Pancreas (tissue), 10 donors: Measurements from ENCODE around the gene FAM20C. TPM values are rescaled to one million over a fixed set of nuclear protein-coding genes. Genes with fewer than 3 reads are reported as not detected.

Experiments used
- ATAC-seq, 4 donors: fragments of 200-7000 bp; cut with Tn5 transposase; one replicate each; pipeline versions ENCODE4 v1.8.0 to v1.9.1; 2020; ENCODE audit warnings: mild to moderate bottlenecking in 4 of 4, moderate library complexity in 4 of 4
- DNase-seq, 6 donors: peaks; one replicate each; pipeline ENCODE4 v3.0.0-alpha.2; 2020
- FAIRE-seq: peaks from 2 replicates; lab custom pipeline; 2012; peaks lifted over from hg19 to GRCh38; lab: Jason Lieb, UNC
- H3K27ac ChIP-seq, 4 donors: fragments of 200-600 bp; sonication (generic); 1 replicate in 3 of 4; 2 replicates in 1 of 4; pipeline versions ENCODE4 v1.5.0 to v1.8.0; 2020
- H3K27me3 ChIP-seq, 4 donors: fragments of 200-600 bp; one replicate each; pipeline ENCODE4 v1.8.0; 2021
- H3K36me3 ChIP-seq, 3 donors: fragments of 200-600 bp; sonication (generic) in 1 of 3; one replicate each; pipeline versions ENCODE4 v1.5.0 to v1.8.0; 2020 to 2021
- H3K4me1 ChIP-seq, 3 donors: fragments of 200-600 bp; one replicate each; pipeline ENCODE4 v1.8.0; 2021
- H3K4me3 ChIP-seq, 4 donors: fragments of 200-600 bp; sonication (generic) in 2 of 4; one replicate each; pipeline versions ENCODE4 v1.5.0 to v1.8.0; 2020 to 2021
- H3K9me3 ChIP-seq, 4 donors: fragments of 200-600 bp; one replicate each; pipeline ENCODE4 v1.8.0; 2021
- WGBS, 2 donors: extraction: QIAGEN DNeasy Blood & Tissue Kit; methylation state at CpG; one replicate each; pipeline ENCODE4 v1.1.7; 2013; 5-methylcytosine and 5-hydroxymethylcytosine counted together
- intact Hi-C, 3 donors: fragments of 100-400 bp; cut with DNase I; formaldehyde crosslinking; loops; one replicate each; pipeline versions ENCODE4 v1.11.1 to v1.14.2; 2022
- polyA plus RNA-seq, 2 donors: library from polyadenylated mRNA; stranded (reverse); fragments of 200-250 nt; gene quantifications; one replicate each; pipeline ENCODE4 v1.2.3, GENCODE V29; 2013
- total RNA-seq, 6 donors: library from RNA; stranded (reverse); fragmentation: NEBNext Ultra II Directional in 4 of 6; extraction: Animal tissue kit (Norgen Biotek cat#: 25700) in 4 of 6; gene quantifications; one replicate each; pipeline versions ENCODE4 v1.2.1 to v1.2.4, GENCODE V29; 2021 to 2023
- TF ChIP-seq, protein P1 (sequence below), 4 donors: fragments of 200-600 bp; sonication (generic) in 3 of 4; IDR thresholded peaks; one replicate each; pipeline versions ENCODE4 v1.5.0 to v1.8.0; 2021; ENCODE audit warnings: antibody characterized with exemption in 4 of 4
- donor health status: healthy with polysubstance abuse.
- donor health status: DM: no; HTN: no; CAD: no; lungs with moderate emphysema.
- donor health status: DM: no; HTN: no; CAD: no.
- donor health status: control.
- donor health status: control.
- donor health status: Bipolar disorder and iron deficiency.
- donor health status: DM: yes; HTN: yes; CAD: no.
- donor health status: DM: no; HTN: no; CAD: no.
- donor health status: DM: no; HTN: no; CAD: no.
- donor health status: DM: yes; HTN: yes; CAD: no.

FAM20C gene
- total and polyA plus RNA-seq, 8 donors, result 8.9 to 43.1 (median 13.4) TPM

DNA sequence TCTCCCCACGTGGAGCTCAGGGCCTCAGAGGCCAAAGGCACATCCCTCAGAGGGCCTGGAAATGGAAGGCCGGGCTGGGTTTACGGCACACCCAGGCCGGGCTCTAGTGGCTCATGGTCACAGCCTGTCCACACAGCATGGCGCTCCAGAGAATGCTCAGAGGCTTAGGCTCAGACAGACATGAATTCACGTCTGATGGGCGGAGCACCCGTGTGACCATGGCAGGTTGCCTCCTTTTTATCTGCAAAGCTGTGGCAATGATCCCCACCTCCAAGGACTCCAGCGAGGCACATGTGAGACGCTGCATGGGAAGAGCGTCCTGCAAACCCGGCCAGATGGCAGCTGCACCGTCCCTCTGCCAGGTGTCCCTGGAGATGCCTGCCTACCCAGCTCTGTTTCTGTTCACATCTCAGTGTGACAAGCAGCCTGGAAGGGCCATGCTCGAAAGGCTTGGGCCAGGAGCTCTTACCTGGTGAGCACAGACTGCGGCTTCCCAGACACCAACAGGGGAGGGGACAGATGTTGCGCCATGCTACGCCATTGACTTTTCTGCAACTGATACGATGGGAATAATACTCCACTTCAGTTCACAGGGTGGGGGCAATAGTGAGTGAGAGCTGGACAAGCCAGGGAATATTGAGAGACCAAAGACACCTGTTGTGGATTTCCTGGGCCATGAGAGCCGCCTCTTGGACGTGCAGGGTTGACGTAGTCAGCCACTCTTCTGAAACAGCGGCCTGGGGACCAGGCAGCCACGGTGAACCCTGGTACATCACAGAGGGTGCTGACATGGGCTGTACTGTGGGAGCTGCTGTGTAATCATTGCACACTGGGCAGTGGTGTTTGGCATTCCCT lies 34.4 kb upstream of the FAM20C start:
- TF ChIP-seq, protein P1, sequence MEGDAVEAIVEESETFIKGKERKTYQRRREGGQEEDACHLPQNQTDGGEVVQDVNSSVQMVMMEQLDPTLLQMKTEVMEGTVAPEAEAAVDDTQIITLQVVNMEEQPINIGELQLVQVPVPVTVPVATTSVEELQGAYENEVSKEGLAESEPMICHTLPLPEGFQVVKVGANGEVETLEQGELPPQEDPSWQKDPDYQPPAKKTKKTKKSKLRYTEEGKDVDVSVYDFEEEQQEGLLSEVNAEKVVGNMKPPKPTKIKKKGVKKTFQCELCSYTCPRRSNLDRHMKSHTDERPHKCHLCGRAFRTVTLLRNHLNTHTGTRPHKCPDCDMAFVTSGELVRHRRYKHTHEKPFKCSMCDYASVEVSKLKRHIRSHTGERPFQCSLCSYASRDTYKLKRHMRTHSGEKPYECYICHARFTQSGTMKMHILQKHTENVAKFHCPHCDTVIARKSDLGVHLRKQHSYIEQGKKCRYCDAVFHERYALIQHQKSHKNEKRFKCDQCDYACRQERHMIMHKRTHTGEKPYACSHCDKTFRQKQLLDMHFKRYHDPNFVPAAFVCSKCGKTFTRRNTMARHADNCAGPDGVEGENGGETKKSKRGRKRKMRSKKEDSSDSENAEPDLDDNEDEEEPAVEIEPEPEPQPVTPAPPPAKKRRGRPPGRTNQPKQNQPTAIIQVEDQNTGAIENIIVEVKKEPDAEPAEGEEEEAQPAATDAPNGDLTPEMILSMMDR (IDR thresholded peaks at IDR 0.05), result no peak
- intact Hi-C loops, result no loop called here
- H3K27me3 ChIP-seq, result no peaks in the 10 kb centered on the region
- no peaks in the 10 kb centered on the region for H3K36me3 ChIP-seq
- ATAC-seq, result peak in 3 of 4 donors; percentile 41 to 59 (median 56)
- WGBS, 2 donors, result 56 to 89% methylated on average over 23 of the region's 23 CpGs
- FAIRE-seq, result no peak
- no peak overlapping the region for H3K27ac ChIP-seq
- no peak overlapping the region for H3K4me3 ChIP-seq
- peak in 4 of 6 donors; percentile 33 to 56 (median 48) for DNase-seq
- no peaks in the 10 kb centered on the region for H3K9me3 ChIP-seq
- H3K4me1 ChIP-seq, result no peaks in the 10 kb centered on the region

DNA sequence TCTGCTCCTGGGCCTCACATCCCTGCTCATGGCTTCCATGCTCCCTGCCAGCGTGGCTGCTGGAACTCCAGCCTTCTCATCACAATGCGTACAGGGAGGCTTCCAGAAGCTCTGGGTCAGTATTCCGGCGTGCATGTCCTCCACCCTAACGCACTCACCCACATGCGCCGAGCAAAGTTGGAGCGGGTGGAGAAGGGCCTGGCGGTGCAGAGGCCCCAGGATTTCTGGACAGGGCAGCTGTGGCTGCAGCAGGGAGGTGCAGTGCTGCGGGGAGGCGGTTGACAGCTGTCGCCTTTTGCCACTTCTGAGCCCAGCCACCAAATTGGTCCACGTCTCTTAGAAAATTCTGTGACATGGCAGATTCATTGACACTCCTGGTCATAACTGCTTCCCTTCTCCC lies 33.6 kb upstream of the FAM20C start:
- Histone ChIP-seq H3K4me3 (no peak overlapping the region), H3K36me3 (no peaks in the 10 kb centered on the region), H3K4me1 (no peaks in the 10 kb centered on the region), H3K9me3 (no peaks in the 10 kb centered on the region), H3K27me3 (no peaks in the 10 kb centered on the region), H3K27ac (no peak overlapping the region)
- TF ChIP-seq, protein P1 (IDR thresholded peaks at IDR 0.05), result no peak
- no peak for FAIRE-seq
- 94 to 98% methylated on average over 13 of the region's 13 CpGs for WGBS, 2 donors
- peak in 1 of 6 donors; percentile 34 for DNase-seq
- ATAC-seq, result no peak
- intact Hi-C loops, result no loop called here

DNA sequence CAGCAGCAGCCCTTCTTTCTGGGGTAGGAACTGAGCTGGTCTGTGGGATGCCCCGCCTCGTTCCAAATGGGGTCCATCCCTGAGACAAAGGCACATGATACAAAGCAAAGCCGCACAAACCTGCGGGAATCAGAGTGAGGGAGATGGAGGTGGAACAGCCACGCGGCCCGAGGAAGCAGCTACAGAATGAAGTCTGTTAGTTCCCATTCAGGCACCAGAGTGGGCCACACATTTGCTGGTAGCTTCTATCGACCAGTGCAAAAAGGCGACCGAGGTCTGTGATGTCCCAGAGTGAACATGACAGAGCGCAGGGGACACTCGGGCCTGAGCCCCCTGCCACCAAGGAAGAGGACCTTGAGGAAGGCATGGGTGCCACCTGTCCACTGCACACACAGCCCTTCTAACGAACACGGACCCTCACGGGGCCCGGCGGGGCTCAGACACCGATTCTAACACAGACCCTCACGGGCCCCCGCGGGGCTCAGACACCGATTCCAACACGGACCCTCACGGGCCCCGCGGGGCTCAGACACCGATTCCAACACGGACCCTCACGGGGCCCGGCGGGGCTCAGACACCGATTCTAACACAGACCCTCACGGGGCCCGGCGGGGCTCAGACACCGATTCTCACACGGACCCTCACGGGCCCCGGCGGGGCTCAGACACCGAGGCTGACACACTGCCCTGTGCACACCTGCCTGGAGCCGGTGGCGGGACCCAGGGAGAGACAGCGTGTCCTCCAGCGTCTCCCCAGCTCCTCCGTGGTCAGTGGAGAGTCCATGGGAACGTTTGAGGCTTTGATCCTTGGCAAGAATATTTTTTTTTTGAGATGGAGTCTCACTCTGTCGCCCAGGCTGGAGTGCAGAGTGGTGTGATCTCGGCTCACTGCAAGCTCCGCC lies 32.8 kb upstream of the FAM20C start:
- no peaks in the 10 kb centered on the region for H3K36me3 ChIP-seq
- ATAC-seq (peak in 1 of 4 donors; percentile 22), FAIRE-seq (no peak), DNase-seq (peak in 3 of 6 donors; percentile 49 to 86 (median 53))
- H3K4me3 ChIP-seq, result no peak overlapping the region
- no peaks in the 10 kb centered on the region for H3K4me1 ChIP-seq
- no peak overlapping the region for H3K27ac ChIP-seq
- 87 to 94% methylated on average over 48 to 50 of the region's 50 CpGs for WGBS, 2 donors
- intact Hi-C loops, result no loop called here
- H3K9me3 ChIP-seq, result no peaks in the 10 kb centered on the region
- TF ChIP-seq, protein P1 (IDR thresholded peaks at IDR 0.05), result no peak
- H3K27me3 ChIP-seq, result no peaks in the 10 kb centered on the region

DNA sequence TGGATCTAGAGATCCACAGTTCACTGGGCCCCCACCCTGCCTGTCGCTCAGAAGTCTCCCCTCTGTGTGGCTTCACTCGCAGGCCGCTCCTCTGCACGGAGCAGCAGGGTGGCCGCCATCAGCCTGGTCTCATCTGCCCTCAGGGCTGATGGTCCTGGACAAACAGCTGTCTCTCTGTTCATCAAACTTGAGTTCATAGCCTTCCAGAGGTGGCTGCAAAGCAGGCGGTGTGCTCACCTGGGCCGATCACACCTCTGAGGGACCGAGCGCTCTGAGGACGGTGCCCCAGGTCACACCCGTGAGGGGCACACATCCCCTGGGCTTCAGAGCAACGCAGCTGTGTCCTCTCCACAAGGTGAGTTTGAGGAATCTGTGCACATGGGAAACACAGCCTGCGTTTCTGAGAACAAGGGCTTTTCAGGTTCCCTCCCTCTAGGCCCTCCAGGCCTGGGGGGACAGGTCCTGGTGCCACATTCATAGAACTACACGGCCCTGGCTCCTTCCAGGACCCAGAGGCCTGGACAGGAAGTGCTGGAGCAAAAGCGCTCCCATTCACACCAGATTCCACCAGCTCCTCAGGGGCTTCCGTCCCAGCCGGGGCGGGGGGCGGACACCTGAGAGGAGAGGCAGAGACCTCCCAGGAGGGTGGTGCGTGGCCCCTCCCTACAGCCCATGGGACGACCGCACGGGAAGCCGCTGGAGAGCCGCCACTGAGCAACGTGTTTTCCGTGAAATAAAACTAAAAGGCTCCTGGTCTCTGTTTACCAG lies 31.2 kb upstream of the FAM20C start:
- Histone ChIP-seq H3K36me3 (no peaks in the 10 kb centered on the region), H3K27ac (no peak overlapping the region), H3K4me1 (peaks cover 0 to 10% (median 7%) of the 10 kb centered on the region in 3 donors), H3K4me3 (no peak overlapping the region), H3K9me3 (no peaks in the 10 kb centered on the region), H3K27me3 (no peaks in the 10 kb centered on the region)
- FAIRE-seq (no peak), DNase-seq (peak in 3 of 6 donors; percentile 18 to 45 (median 43)), ATAC-seq (no peak)
- 71 to 85% methylated on average over 27 of the region's 27 CpGs for WGBS, 2 donors
- TF ChIP-seq, protein P1 (IDR thresholded peaks at IDR 0.05), result no peak
- intact Hi-C loops, result no loop called here
